Measurements from ENCODE around the gene B3GNT2.
A peak's percentile ranks its signal among the peaks of the same experiment; 100 is the strongest.
"Not testable (repeated sequence)": the region's sequence is repeated elsewhere in the genome, so short reads cannot be mapped to it uniquely, and the experiment has no call there.

The B3GNT2 gene, protein sequence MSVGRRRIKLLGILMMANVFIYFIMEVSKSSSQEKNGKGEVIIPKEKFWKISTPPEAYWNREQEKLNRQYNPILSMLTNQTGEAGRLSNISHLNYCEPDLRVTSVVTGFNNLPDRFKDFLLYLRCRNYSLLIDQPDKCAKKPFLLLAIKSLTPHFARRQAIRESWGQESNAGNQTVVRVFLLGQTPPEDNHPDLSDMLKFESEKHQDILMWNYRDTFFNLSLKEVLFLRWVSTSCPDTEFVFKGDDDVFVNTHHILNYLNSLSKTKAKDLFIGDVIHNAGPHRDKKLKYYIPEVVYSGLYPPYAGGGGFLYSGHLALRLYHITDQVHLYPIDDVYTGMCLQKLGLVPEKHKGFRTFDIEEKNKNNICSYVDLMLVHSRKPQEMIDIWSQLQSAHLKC

DNA sequence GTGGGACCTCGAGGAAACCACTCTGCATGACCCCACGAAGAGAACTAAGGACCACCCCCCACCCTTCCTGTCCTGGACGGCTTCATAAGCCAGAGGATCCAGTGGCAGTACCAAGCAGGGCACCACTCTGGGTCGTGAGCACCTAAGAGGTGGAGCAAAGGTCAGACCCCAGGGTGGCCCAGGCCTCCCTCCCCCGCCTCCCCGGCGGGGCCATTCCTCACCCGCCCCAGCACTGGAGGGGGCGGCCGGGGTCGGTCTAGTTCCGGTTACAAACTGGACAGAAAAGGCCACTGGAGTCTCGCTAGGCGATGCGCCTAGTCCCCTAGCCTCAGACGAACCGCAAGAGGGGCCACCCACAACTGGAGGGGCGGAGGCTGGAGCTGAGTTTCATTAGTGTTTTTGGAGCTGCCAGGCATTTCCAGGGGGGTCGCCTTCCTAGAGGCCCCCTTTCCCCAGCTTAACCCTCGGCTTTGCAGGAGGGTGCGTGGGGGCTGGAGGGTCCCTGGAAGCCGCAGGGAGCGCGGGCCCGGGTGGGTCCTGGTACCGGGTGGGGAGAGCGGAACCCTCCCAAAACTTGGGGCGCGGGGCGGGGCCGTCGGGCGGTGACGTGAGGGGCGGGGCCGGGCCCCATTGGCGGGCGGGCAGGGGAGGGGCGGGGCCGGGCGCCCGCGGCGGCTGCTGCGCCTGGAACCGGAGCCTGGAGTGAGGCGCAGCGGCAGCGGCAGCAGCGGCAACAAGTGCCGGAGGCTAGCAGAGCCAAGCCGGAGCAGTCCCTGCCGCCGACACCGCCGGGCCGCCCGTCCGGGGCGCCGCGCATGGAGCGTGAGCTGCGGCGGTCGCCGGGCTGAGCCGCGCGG, at the start of gene B3GNT2:
B3GNT2 (plus strand) TSS at position 695 of the 857 bp plus-strand sequence. CDS start 26,106 bp downstream, outside the sequence.
- ChIA-PET POLR2A (ENCODE audit: low non-redundant PET) (no interaction called here), CTCF (interaction anchor here (0.6 kb wide), 1 partner anchor 209 kb away, joined by 4 read pairs; no protein-coding TSS in a partner anchor)
- peak; percentile 85 for DNase-seq (ENCODE audit: low spot score)
- TF ChIP-seq, protein P1, sequence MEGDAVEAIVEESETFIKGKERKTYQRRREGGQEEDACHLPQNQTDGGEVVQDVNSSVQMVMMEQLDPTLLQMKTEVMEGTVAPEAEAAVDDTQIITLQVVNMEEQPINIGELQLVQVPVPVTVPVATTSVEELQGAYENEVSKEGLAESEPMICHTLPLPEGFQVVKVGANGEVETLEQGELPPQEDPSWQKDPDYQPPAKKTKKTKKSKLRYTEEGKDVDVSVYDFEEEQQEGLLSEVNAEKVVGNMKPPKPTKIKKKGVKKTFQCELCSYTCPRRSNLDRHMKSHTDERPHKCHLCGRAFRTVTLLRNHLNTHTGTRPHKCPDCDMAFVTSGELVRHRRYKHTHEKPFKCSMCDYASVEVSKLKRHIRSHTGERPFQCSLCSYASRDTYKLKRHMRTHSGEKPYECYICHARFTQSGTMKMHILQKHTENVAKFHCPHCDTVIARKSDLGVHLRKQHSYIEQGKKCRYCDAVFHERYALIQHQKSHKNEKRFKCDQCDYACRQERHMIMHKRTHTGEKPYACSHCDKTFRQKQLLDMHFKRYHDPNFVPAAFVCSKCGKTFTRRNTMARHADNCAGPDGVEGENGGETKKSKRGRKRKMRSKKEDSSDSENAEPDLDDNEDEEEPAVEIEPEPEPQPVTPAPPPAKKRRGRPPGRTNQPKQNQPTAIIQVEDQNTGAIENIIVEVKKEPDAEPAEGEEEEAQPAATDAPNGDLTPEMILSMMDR (conservative IDR thresholded peaks at IDR 0.05; ENCODE audit: low read depth): no peak
- H3K27ac ChIP-seq: peak within 1 kb of the TSS; percentile 87

DNA sequence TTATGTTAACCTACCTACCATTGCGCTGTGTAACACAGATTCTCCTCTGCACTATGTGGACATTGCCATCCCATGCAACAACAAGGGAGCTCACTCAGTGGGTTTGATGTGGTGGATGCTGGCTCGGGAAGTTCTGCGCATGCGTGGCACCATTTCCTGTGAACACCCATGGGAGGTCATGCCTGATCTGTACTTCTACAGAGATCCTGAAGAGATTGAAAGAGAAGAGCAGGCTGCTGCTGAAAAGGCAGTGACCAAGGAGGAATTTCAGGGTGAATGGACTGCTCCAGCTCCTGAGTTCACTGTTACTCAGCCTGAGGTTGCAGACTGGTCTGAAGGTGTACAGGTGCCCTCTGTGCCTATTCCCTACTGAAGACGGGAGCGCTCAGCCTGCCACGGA, 49.1 kb upstream of the B3GNT2 start:
- H3K27ac ChIP-seq; DNase-seq (ENCODE audit: low spot score); CTCF ChIA-PET; POLR2A ChIA-PET (ENCODE audit: low non-redundant PET): not testable (repeated sequence)

DNA sequence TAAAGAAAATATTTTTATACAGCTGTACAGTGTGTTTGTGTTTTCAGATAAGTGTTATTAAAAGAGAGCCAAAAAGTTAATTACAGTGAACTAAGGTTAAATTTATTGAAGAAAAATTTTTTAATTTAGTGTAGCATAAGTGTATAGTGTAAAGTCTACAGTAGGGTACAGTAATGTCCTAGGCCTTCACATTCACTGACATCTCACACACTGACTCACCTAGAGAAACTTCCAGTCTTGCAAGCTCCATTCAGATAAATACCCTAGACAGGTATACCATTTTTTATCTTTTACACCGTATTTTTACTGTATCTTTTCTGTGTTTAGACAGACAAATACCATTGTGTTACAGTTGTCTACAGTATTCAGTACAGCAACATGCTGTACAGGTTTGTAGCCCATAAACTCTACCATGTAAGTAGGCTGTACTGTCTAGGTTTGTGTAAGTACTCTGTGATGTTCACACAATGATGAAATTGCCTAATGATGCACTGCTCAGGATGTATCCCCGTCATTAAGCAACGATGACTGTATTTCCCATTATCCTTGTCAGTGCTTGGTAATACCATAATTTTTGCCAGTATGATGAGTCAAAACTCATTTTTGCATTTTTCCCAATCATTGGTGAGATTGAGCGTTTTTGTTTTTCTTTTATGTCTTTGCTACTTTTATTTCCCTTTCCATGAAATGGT, 48.2 kb upstream of the B3GNT2 start:
- peak overlapping the region; percentile 58 for H3K27ac ChIP-seq
- POLR2A ChIA-PET (ENCODE audit: low non-redundant PET): no interaction called here
- CTCF ChIA-PET: no interaction called here
- TF ChIP-seq, protein P1 (conservative IDR thresholded peaks at IDR 0.05; ENCODE audit: low read depth): no peak
- peak; percentile 38 for DNase-seq (ENCODE audit: low spot score)

DNA sequence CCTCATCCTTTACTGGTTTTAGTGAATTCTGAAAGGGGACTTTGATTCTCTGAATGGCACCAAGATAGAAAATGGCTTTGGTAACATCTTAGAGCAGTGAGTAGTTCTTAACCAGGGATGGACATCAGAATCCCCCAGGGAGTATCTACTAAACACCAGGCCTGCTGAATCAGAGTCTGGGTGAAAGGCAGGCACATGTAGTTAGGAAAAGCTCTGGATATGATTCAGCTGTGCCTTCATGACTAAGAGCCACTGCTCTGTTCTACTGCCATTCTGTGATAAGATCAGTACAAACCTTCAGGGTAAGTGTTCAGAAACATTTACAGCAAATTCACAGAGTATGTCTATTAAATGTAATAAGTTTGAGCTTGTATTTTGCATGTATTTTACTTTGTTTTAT, 46.2 kb upstream of the B3GNT2 start:
- ChIA-PET CTCF (interaction anchor here (0.6 to 0.7 kb wide), 2 partner anchors 172 to 706 kb away, joined by 3 read pairs; no protein-coding TSS in a partner anchor), POLR2A (ENCODE audit: low non-redundant PET) (no interaction called here)
- peak; percentile 56 for DNase-seq (ENCODE audit: low spot score)
- no peak overlapping the region for H3K27ac ChIP-seq
- TF ChIP-seq, protein P1 (conservative IDR thresholded peaks at IDR 0.05; ENCODE audit: low read depth): no peak

DNA sequence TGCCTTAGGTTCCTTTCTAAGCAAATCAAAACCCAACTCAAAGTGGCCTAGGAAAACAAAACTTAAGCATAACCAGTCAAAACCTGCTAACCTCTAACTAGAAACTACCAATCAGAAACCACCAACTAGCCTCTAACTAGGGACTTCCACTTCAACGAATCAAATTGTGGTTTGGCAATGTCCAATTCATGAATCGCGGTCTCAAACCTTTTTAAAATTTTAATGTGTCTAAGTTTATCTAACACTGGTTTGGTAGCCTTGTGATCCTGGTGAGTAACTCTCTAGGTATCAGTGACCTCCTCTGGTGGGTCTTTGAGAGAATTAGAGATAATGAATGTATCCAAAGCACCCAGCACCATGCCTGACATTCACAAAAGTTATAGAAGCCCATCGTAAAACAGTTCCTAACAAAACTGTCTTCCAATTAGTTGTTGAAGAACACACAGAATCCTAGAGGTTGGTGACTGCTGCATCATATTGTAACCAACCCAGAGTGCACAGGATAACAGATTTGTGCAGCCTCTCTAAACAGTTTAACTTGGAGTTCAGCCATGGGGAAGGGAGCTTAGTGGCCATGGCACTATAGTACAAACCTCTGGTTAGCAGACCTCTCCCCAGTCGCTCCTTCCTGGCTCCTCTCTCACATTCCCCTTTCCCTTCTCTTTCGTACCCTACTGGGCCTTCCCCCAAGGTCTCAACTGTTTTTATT, 45.2 kb upstream of the B3GNT2 start:
- TF ChIP-seq, protein P1 (conservative IDR thresholded peaks at IDR 0.05; ENCODE audit: low read depth): no peak
- POLR2A ChIA-PET (ENCODE audit: low non-redundant PET): no interaction called here
- H3K27ac ChIP-seq: no peak overlapping the region
- CTCF ChIA-PET: interaction anchor here (0.6 to 0.7 kb wide), 2 partner anchors 171 to 1626 kb away, joined by 3 to 4 read pairs; no protein-coding TSS in a partner anchor
- no peak for DNase-seq (ENCODE audit: low spot score)

DNA sequence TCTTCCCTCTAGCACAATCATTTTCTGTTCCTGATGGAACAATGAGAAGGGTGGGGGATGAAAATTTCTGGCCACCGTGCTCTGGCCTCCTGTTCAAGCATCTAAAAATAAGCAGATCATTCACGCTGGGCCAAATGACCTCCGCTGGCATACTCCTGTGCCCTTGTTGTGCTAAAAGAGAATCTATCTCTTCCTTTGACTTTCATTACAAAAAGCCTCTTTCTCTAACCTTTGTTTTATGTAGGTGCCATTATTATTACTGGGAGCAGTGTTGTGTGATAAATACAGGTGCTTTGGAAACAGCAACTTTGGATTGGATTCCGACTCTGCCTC, 44.6 kb upstream of the B3GNT2 start:
- ChIA-PET CTCF (interaction anchor here (0.6 kb wide), 1 partner anchor 1625 kb away, joined by 4 read pairs; no protein-coding TSS in a partner anchor), POLR2A (ENCODE audit: low non-redundant PET) (no interaction called here)
- H3K27ac ChIP-seq: no peak overlapping the region
- no peak for DNase-seq (ENCODE audit: low spot score)
- TF ChIP-seq, protein P1 (conservative IDR thresholded peaks at IDR 0.05; ENCODE audit: low read depth): no peak
